ENCODE results near the gene TNN. TPM values are rescaled to one million over a fixed set of nuclear protein-coding genes. Genes with fewer than 3 reads are reported as not detected.

Gene TNN
- total RNA-seq, 2 donors from 2014 or later, result 0.09 TPM; not detected in 1

GRCh38 chr1:175188936-175189335 lies 121.3 kb downstream of the TNN start:
- Histone ChIP-seq H3K27ac (ENCODE audit: low read depth, low read length) (no peak overlapping the region), H3K4me3 (ENCODE audit: low read length) (peak overlapping the region; percentile 94), H3K9ac (ENCODE audit: extremely low read depth, low read length, poor library complexity, severe bottlenecking) (no peak overlapping the region), H3K9me3 (ENCODE audit: control insufficient read depth, low read length) (no peaks in the 10 kb centered on the region), H3K27me3 (ENCODE audit: control insufficient read depth, insufficient read depth, low read length, poor library complexity, severe bottlenecking) (peaks cover 9% of the 10 kb centered on the region), H3K4me1 (ENCODE audit: control insufficient read depth, insufficient read depth, low read length) (no peaks in the 10 kb centered on the region), H3K36me3 (ENCODE audit: control insufficient read depth, insufficient read depth, low read length) (peaks cover 6% of the 10 kb centered on the region)
- no peaks in the 10 kb centered on the region for H3K36me3 Mint-ChIP-seq (ENCODE audit: low read depth)
- H3K9me3 Mint-ChIP-seq, result no peaks in the 10 kb centered on the region
- H3K4me1 Mint-ChIP-seq, result peaks cover 19% of the 10 kb centered on the region
- peaks cover 8% of the 10 kb centered on the region for H3K27me3 Mint-ChIP-seq (ENCODE audit: insufficient read depth)
- H3K27ac Mint-ChIP-seq, result no peak overlapping the region
- DNase-seq, result no peak
- WGBS, 2 experiments (ENCODE audit: insufficient coverage in 1 of 2, insufficient read length in 1 of 2), result 79 to 80% methylated on average over 1 to 2 of the region's 2 CpGs
- no peak overlapping the region for H3K4me3 Mint-ChIP-seq
- TF ChIP-seq CTCF (conservative IDR thresholded peaks at IDR 0.05), result no peak

GRCh38 chr1:175191659-175192058 lies 124.0 kb downstream of the TNN start:
- Mint-ChIP-seq H3K27me3 (ENCODE audit: insufficient read depth) (peaks cover 26% of the 10 kb centered on the region), H3K4me1 (peaks cover 19% of the 10 kb centered on the region), H3K27ac (no peak overlapping the region), H3K9me3 (no peaks in the 10 kb centered on the region), H3K4me3 (peak overlapping the region; percentile 71), H3K36me3 (ENCODE audit: low read depth) (no peaks in the 10 kb centered on the region)
- no peak overlapping the region for H3K27ac ChIP-seq (ENCODE audit: low read depth, low read length)
- H3K9me3 ChIP-seq (ENCODE audit: control insufficient read depth, low read length), result no peaks in the 10 kb centered on the region
- H3K4me1 ChIP-seq (ENCODE audit: control insufficient read depth, insufficient read depth, low read length), result no peaks in the 10 kb centered on the region
- 46% methylated on average over 7 of the region's 7 CpGs; no CpG with 5 or more reads in 1 of the 2 experiments for WGBS, 2 experiments (ENCODE audit: insufficient coverage in 1 of 2, insufficient read length in 1 of 2)
- H3K9ac ChIP-seq (ENCODE audit: extremely low read depth, low read length, poor library complexity, severe bottlenecking), result peak overlapping the region; percentile 48
- no peak for TF ChIP-seq CTCF (conservative IDR thresholded peaks at IDR 0.05)
- no peak for DNase-seq
- H3K36me3 ChIP-seq (ENCODE audit: control insufficient read depth, insufficient read depth, low read length), result peaks cover 3% of the 10 kb centered on the region
- peak overlapping the region; percentile 94 for H3K4me3 ChIP-seq (ENCODE audit: low read length)
- H3K27me3 ChIP-seq (ENCODE audit: control insufficient read depth, insufficient read depth, low read length, poor library complexity, severe bottlenecking), result peaks cover 31% of the 10 kb centered on the region

GRCh38 chr1:175192111-175192629 lies 124.5 kb downstream of the TNN start:
- no peaks in the 10 kb centered on the region for H3K9me3 ChIP-seq (ENCODE audit: control insufficient read depth, low read length)
- peak; percentile 74 for DNase-seq

More at GRCh38 chr1:175192111-175192629, 124.5 kb downstream of the TNN start:
- Histone ChIP-seq H3K27me3 (ENCODE audit: control insufficient read depth, insufficient read depth, low read length, poor library complexity, severe bottlenecking) (peaks cover 31% of the 10 kb centered on the region), H3K4me1 (ENCODE audit: control insufficient read depth, insufficient read depth, low read length) (no peaks in the 10 kb centered on the region), H3K4me3 (ENCODE audit: low read length) (peak overlapping the region; percentile 94), H3K27ac (ENCODE audit: low read depth, low read length) (no peak overlapping the region), H3K9ac (ENCODE audit: extremely low read depth, low read length, poor library complexity, severe bottlenecking) (peak overlapping the region; percentile 48), H3K36me3 (ENCODE audit: control insufficient read depth, insufficient read depth, low read length) (no peaks in the 10 kb centered on the region)
- Mint-ChIP-seq H3K36me3 (ENCODE audit: low read depth) (no peaks in the 10 kb centered on the region), H3K4me3 (peak overlapping the region; percentile 71), H3K27ac (peak overlapping the region; percentile 53), H3K27me3 (ENCODE audit: insufficient read depth) (peaks cover 26% of the 10 kb centered on the region), H3K4me1 (peaks cover 19% of the 10 kb centered on the region), H3K9me3 (no peaks in the 10 kb centered on the region)
- no peak for TF ChIP-seq CTCF (conservative IDR thresholded peaks at IDR 0.05)
- WGBS, 2 experiments (ENCODE audit: insufficient coverage in 1 of 2, insufficient read length in 1 of 2), result 5 to 8% methylated on average over 10 to 17 of the region's 17 CpGs

All from endodermal cell (in vitro differentiated cells).